Endodermal cell (in vitro differentiated cells): ENCODE results near the gene RPS21. TPM values are rescaled to one million over a fixed set of nuclear protein-coding genes. Genes with fewer than 3 reads are reported as not detected.

Experiments
- DNase-seq: peaks from one replicate; pipeline ENCODE4 v3.0.0-alpha.2; 2017
- H3K27ac ChIP-seq: 2 replicates; pipeline ENCODE4 v1.5.1; 2013; ENCODE audit warnings: mild to moderate bottlenecking, low read depth, low read length, moderate library complexity
- H3K27me3 ChIP-seq: 2 replicates; pipeline ENCODE4 v1.6.1; 2013; ENCODE audit warnings: mild to moderate bottlenecking, low read length, moderate library complexity; ENCODE audit not compliant: insufficient read depth, control insufficient read depth, poor library complexity, severe bottlenecking
- H3K36me3 ChIP-seq: 2 replicates; pipeline ENCODE4 v1.7.0; 2013; ENCODE audit warnings: mild to moderate bottlenecking, low read length, moderate library complexity; ENCODE audit not compliant: control insufficient read depth, insufficient read depth
- H3K4me1 ChIP-seq: one replicate; pipeline ENCODE4 v1.7.0; 2013; ENCODE audit warnings: low read length; ENCODE audit not compliant: control insufficient read depth, insufficient read depth
- H3K4me3 ChIP-seq: 2 replicates; pipeline ENCODE4 v1.5.1; 2013; ENCODE audit warnings: mild to moderate bottlenecking, low read length, moderate library complexity
- H3K9ac ChIP-seq: 2 replicates; pipeline ENCODE4 v1.6.1; 2013; ENCODE audit warnings: mild to moderate bottlenecking, low read length, moderate library complexity; ENCODE audit not compliant: poor library complexity, severe bottlenecking; ENCODE audit errors: extremely low read depth
- H3K9me3 ChIP-seq: 2 replicates; pipeline ENCODE4 v1.6.1; 2013; ENCODE audit warnings: mild to moderate bottlenecking, low read length, moderate library complexity; ENCODE audit not compliant: control insufficient read depth
- H3K27ac Mint-ChIP-seq: 2 replicates; pipeline ENCODE4 v1.8.0; 2020; ENCODE audit warnings: mixed read lengths
- H3K27me3 Mint-ChIP-seq: 2 replicates; pipeline ENCODE4 v1.8.0; 2021; ENCODE audit warnings: mild to moderate bottlenecking, mixed read lengths; ENCODE audit not compliant: insufficient read depth
- H3K36me3 Mint-ChIP-seq: 2 replicates; pipeline ENCODE4 v1.8.0; 2020; ENCODE audit warnings: low read depth, mixed read lengths
- H3K4me1 Mint-ChIP-seq: 2 replicates; pipeline ENCODE4 v1.8.0; 2020; ENCODE audit warnings: mixed read lengths
- H3K4me3 Mint-ChIP-seq: 2 replicates; pipeline ENCODE4 v1.8.0; 2020; ENCODE audit warnings: mild to moderate bottlenecking, moderate library complexity, mixed read lengths
- H3K9me3 Mint-ChIP-seq: 2 replicates; pipeline ENCODE4 v1.8.0; 2020; ENCODE audit warnings: mild to moderate bottlenecking, mixed read lengths
- CTCF ChIP-seq: fragments of 200-600 bp; sonication (generic); conservative IDR thresholded peaks from 2 replicates; pipeline ENCODE4 v1.5.0; 2021; ENCODE audit warnings: antibody characterized with exemption, mild to moderate bottlenecking
- WGBS, 2 experiments: methylation state at CpG; one replicate each; pipeline versions ENCODE4 v1.1.5 to v1.1.7; 2013; ENCODE audit warnings: missing lambda C conversion rate in 2 of 2, mixed read lengths in 1 of 2; ENCODE audit not compliant: insufficient coverage in 1 of 2, insufficient read length in 1 of 2; 5-methylcytosine and 5-hydroxymethylcytosine counted together
- total RNA-seq, 2 donors: library from RNA; stranded (reverse); fragmentation: NEBNext Ultra II Directional in 1 of 2; extraction: Animal tissue kit (Norgen Biotek cat#: 25700) in 1 of 2; gene quantifications; 2 replicates in 1 of 2; 3 replicates in 1 of 2; pipeline ENCODE4 v1.2.1, GENCODE V29; 2021

Gene RPS21
- total RNA-seq, 2 donors from 2014 or later: 1,288 to 1,382 TPM

GRCh38 chr20:62368976-62369814 lies 17.7 kb upstream of the RPS21 start:
- H3K27me3 Mint-ChIP-seq: peaks cover 3% of the 10 kb centered on the region
- WGBS, 2 experiments: 25 to 32% methylated on average over 9 to 27 of the region's 28 CpGs
- H3K27me3 ChIP-seq: no peaks in the 10 kb centered on the region
- peaks cover 27% of the 10 kb centered on the region for H3K4me1 ChIP-seq
- H3K4me3 ChIP-seq: peak overlapping the region; percentile 71
- peak overlapping the region; percentile 53 for H3K4me3 Mint-ChIP-seq
- H3K27ac ChIP-seq: no peak overlapping the region
- no peaks in the 10 kb centered on the region for H3K36me3 ChIP-seq
- peaks cover 4% of the 10 kb centered on the region for H3K9me3 Mint-ChIP-seq
- peak; percentile 83 for TF ChIP-seq CTCF
- peak; percentile 89 for DNase-seq
- peak overlapping the region; percentile 25 for H3K9ac ChIP-seq
- no peaks in the 10 kb centered on the region for H3K36me3 Mint-ChIP-seq
- H3K9me3 ChIP-seq: no peaks in the 10 kb centered on the region
- peaks cover 13% of the 10 kb centered on the region for H3K4me1 Mint-ChIP-seq
- H3K27ac Mint-ChIP-seq: no peak overlapping the region

GRCh38 chr20:62369815-62370114 lies 17.1 kb upstream of the RPS21 start:
- H3K4me1 Mint-ChIP-seq: peaks cover 11% of the 10 kb centered on the region
- peaks cover 23% of the 10 kb centered on the region for H3K4me1 ChIP-seq
- no peak for DNase-seq
- no peaks in the 10 kb centered on the region for H3K36me3 Mint-ChIP-seq
- H3K27me3 ChIP-seq: no peaks in the 10 kb centered on the region
- WGBS, 2 experiments: 60 to 85% methylated on average over 1 to 4 of the region's 4 CpGs
- no peak for TF ChIP-seq CTCF
- H3K27ac Mint-ChIP-seq: no peak overlapping the region
- H3K36me3 ChIP-seq: no peaks in the 10 kb centered on the region
- no peak overlapping the region for H3K27ac ChIP-seq
- H3K4me3 ChIP-seq: no peak overlapping the region
- no peak overlapping the region for H3K9ac ChIP-seq
- peak overlapping the region; percentile 53 for H3K4me3 Mint-ChIP-seq
- H3K27me3 Mint-ChIP-seq: peaks cover 3% of the 10 kb centered on the region
- no peaks in the 10 kb centered on the region for H3K9me3 ChIP-seq
- peaks cover 4% of the 10 kb centered on the region for H3K9me3 Mint-ChIP-seq

- Histone ChIP-seq H3K27ac (no peak overlapping the region), H3K9ac (no peak overlapping the region), H3K9me3 (no peaks in the 10 kb centered on the region), H3K4me1 (peaks cover 21% of the 10 kb centered on the region), H3K4me3 (no peak overlapping the region), H3K36me3 (no peaks in the 10 kb centered on the region), H3K27me3 (no peaks in the 10 kb centered on the region)
- peaks cover 3% of the 10 kb centered on the region for H3K27me3 Mint-ChIP-seq
- peaks cover 6% of the 10 kb centered on the region for H3K4me1 Mint-ChIP-seq
- no peak for TF ChIP-seq CTCF
- H3K36me3 Mint-ChIP-seq: no peaks in the 10 kb centered on the region
- peaks cover 4% of the 10 kb centered on the region for H3K9me3 Mint-ChIP-seq
- WGBS, 2 experiments: 85 to 86% methylated on average over 16 to 19 of the region's 19 CpGs
- DNase-seq: no peak
- H3K4me3 Mint-ChIP-seq: no peak overlapping the region
- no peak overlapping the region for H3K27ac Mint-ChIP-seq
These were observed 16.6 kb upstream of the RPS21 start for GRCh38 chr20:62370115-62370806.
